K562 (cell line): ENCODE measurements around the gene GOLPH3L. TPM values are rescaled to one million over a fixed set of nuclear protein-coding genes. Genes with fewer than 3 reads are reported as not detected.
A peak's percentile ranks its signal among the peaks of the same experiment; 100 is the strongest.

Experiments
- BCOR ChIP-seq: fragments of 450-650 bp; IDR thresholded peaks from 2 replicates; pipeline ENCODE4 v1.6.1; 2016
- CREB3L1 ChIP-seq: fragments of 450-650 bp; IDR thresholded peaks from 2 replicates; pipeline ENCODE4 v1.6.1; 2014; ENCODE audit warnings: low read depth, mild to moderate bottlenecking, moderate library complexity, borderline replicate concordance
- DNMT1 ChIP-seq: fragments of 450-650 bp; IDR thresholded peaks from 2 replicates; pipeline ENCODE4 v1.6.1; 2016; ENCODE audit warnings: antibody characterized with exemption, mild to moderate bottlenecking
- EHMT2 ChIP-seq: fragments of 450-650 bp; IDR thresholded peaks from 2 replicates; pipeline ENCODE4 v1.6.1; 2018; ENCODE audit warnings: antibody characterized with exemption
- GATAD2A ChIP-seq: fragments of 450-650 bp; IDR thresholded peaks from 2 replicates; pipeline ENCODE4 v1.6.1; 2017
- HES1 ChIP-seq: fragments of 450-650 bp; IDR thresholded peaks from 2 replicates; pipeline ENCODE4 v1.6.1; 2016; ENCODE audit warnings: low read depth, mild to moderate bottlenecking, moderate library complexity
- JUND ChIP-seq, 2 experiments: IDR thresholded peaks; 2 replicates in 1 of 2; 3 replicates in 1 of 2; pipeline ENCODE4 v1.6.1; 2011; ENCODE audit warnings: borderline replicate concordance in 2 of 2, low read depth in 2 of 2, low read length in 2 of 2, improper control_type of control experiment in 1 of 2, missing biosample characterization in 1 of 2, missing genetic modification characterization in 1 of 2, missing genetic modification reagents in 1 of 2
- KLF16 ChIP-seq: IDR thresholded peaks from 2 replicates; pipeline ENCODE4 v1.6.1; 2016; ENCODE audit warnings: antibody characterized with exemption
- MNT ChIP-seq, 2 experiments: fragments of 450-650 bp; conservative IDR thresholded peaks; 2 replicates each; pipeline ENCODE4 v1.6.1; 2017; ENCODE audit warnings: mild to moderate bottlenecking in 2 of 2, moderate library complexity in 2 of 2
- NFIX ChIP-seq: fragments of 250-450 bp; sonication (Bioruptor Pico); IDR thresholded peaks from 2 replicates; pipeline ENCODE4 v1.4.0; 2020; ENCODE audit warnings: low read depth, mild to moderate bottlenecking, moderate library complexity
- PPARD ChIP-seq: fragments of 250-450 bp; sonication (Bioruptor Pico); IDR thresholded peaks from 2 replicates; pipeline ENCODE4 v1.8.0; 2022; ENCODE audit warnings: inconsistent platforms, mild to moderate bottlenecking, moderate library complexity
- PREB ChIP-seq: sonication (generic); formaldehyde crosslinking; IDR thresholded peaks from 2 replicates; pipeline ENCODE4 v1.8.1; 2023; ENCODE audit warnings: mild to moderate bottlenecking, missing genetic modification reagents
- RB1 ChIP-seq: fragments of 450-650 bp; IDR thresholded peaks from 2 replicates; pipeline ENCODE4 v1.6.1; 2017; ENCODE audit warnings: low read depth, mild to moderate bottlenecking
- SMARCA4 ChIP-seq: fragments of 450-650 bp; IDR thresholded peaks from 2 replicates; pipeline ENCODE4 v1.6.1; 2016
- SP2 ChIP-seq: IDR thresholded peaks from 2 replicates; pipeline ENCODE4 v1.6.1; 2011; ENCODE audit warnings: mild to moderate bottlenecking, low read depth, low read length, moderate library complexity; ENCODE audit not compliant: poor library complexity, severe bottlenecking; ENCODE audit errors: extremely low read depth
- TEAD1 ChIP-seq, 2 experiments: fragments of 450-650 bp in 1 of 2; sonication (generic) in 1 of 2; formaldehyde crosslinking; IDR thresholded peaks; 2 replicates each; pipeline versions ENCODE4 v1.4.0 to v1.8.0; 2020 to 2022; ENCODE audit warnings: mild to moderate bottlenecking in 2 of 2, missing genetic modification reagents in 1 of 2
- ZBTB7A ChIP-seq: IDR thresholded peaks from 2 replicates; pipeline ENCODE4 v1.6.1; 2011; ENCODE audit warnings: low read depth, mild to moderate bottlenecking, low read length, moderate library complexity, borderline replicate concordance; ENCODE audit not compliant: control insufficient read depth
- ZNF12 ChIP-seq: sonication (generic); formaldehyde crosslinking; IDR thresholded peaks from 2 replicates; pipeline ENCODE4 v1.4.0; 2020; ENCODE audit warnings: mild to moderate bottlenecking, missing genetic modification reagents
- ZNF384 ChIP-seq: IDR thresholded peaks from 2 replicates; pipeline ENCODE4 v1.6.1; 2012; ENCODE audit warnings: low read depth, low read length, improper control_type of control experiment
- ZNF511 ChIP-seq: sonication (generic); formaldehyde crosslinking; IDR thresholded peaks from 2 replicates; pipeline ENCODE4 v1.8.0; 2022; ENCODE audit warnings: mild to moderate bottlenecking, missing genetic modification reagents
- ZNF75A ChIP-seq: fragments of 450-650 bp; formaldehyde crosslinking; IDR thresholded peaks from 2 replicates; pipeline ENCODE4 v1.4.0; 2020; ENCODE audit warnings: mild to moderate bottlenecking
- ZSCAN32 ChIP-seq: fragments of 450-650 bp; formaldehyde crosslinking; IDR thresholded peaks from 2 replicates; pipeline ENCODE4 v1.4.0; 2020; ENCODE audit warnings: mild to moderate bottlenecking, moderate library complexity
- polyA plus RNA-seq, 8 experiments: library from polyadenylated mRNA; depleted of rRNA in 4 of 8; stranded (reverse) in 5 of 8; unstranded in 3 of 8; fragments of >200 nt; fragmentation: Nextera tagmentation in 2 of 8; fragmentation: Illumina TruSeq in 1 of 8; extraction: Ambion mirVana in 2 of 8; extraction: Trizol in 1 of 8; gene quantifications; 2 replicates each; pipeline versions ENCODE4 v1.2.1 to v1.2.3, GENCODE V29; 2011 to 2014; ENCODE audit warnings: inconsistent platforms in 1 of 8, missing spikeins in 1 of 8
- total RNA-seq, 7 experiments: library from RNA; depleted of rRNA in 6 of 7; stranded (reverse); fragments of >200 nt in 6 of 7; fragmentation: Illumina TruSeq in 2 of 7; extraction: Trizol in 2 of 7; gene quantifications; 2 replicates each; pipeline versions ENCODE4 v1.2.1 to v1.2.3, GENCODE V29; 2011 to 2021; ENCODE audit warnings: low replicate concordance in 1 of 7

Gene GOLPH3L
- total and polyA plus RNA-seq, 9 of the 15 experiments (the other 6 are each of a cell fraction or from before 2014, with no cell fraction given), result 8.1 to 42.1 (median 21.6) TPM

- TF ChIP-seq CREB3L1 (peak; percentile 21; the same call in 1 of the 2 replicates), PREB (0 out of 2 replicates have a peak, but pooled peaks have one; percentile 12), DNMT1 (0 out of 2 replicates have a peak, but pooled peaks have one; percentile 54), JUND (IDR thresholded peaks at IDR 0.05; ENCODE audit: borderline replicate concordance, low read depth, low read length) (no peak), JUND (tag; IDR thresholded peaks at IDR 0.05; ENCODE audit: borderline replicate concordance, low read depth, low read length) (no peak), KLF16 (no peak), EHMT2 (peak; percentile 75; the same call in 1 of the 2 replicates), ZNF384 (no peak), ZBTB7A (peak; percentile 79; the same call in 1 of the 2 replicates), HES1 (0 out of 2 replicates have a peak, but pooled peaks have one; percentile 5), ZNF75A (CRISPR knock-in tag) (no peak), NFIX (CRISPR knock-in tag) (no peak), GATAD2A (peak; percentile 71; the same call in 1 of the 2 replicates), TEAD1 (CRISPR knock-in tag; IDR thresholded peaks at IDR 0.05) (peak in 1 of 2 experiments; percentile 47; a peak in 1 of 4 replicates), RB1 (0 out of 2 replicates have a peak, but pooled peaks have one; percentile 14), SMARCA4 (peak; percentile 38; the same call in 1 of the 2 replicates), ZSCAN32 (CRISPR knock-in tag) (no peak), ZNF511 (CRISPR knock-in tag) (0 out of 2 replicates have a peak, but pooled peaks have one; percentile 40), ZNF12 (CRISPR knock-in tag) (0 out of 2 replicates have a peak, but pooled peaks have one; percentile 13), SP2 (no peak), MNT (conservative IDR thresholded peaks at IDR 0.05) (0 out of 4 replicates have a peak, but pooled peaks of 1 of the 2 experiments have one; percentile 10), BCOR (no peak), PPARD (CRISPR knock-in tag) (no peak)
These were observed 68.2 kb downstream of the GOLPH3L start (continued) for GRCh38 chr1:150628766-150629114.
